Measurements from ENCODE around the gene PPP5C. TPM values are rescaled to one million over a fixed set of nuclear protein-coding genes. Genes with fewer than 3 reads are reported as not detected.
"Not testable (repeated sequence)": the region's sequence is repeated elsewhere in the genome, so short reads cannot be mapped to it uniquely, and the experiment has no call there.

Gene PPP5C

GRCh38 chr19:46435689-46436088 is 88.8 kb downstream of the PPP5C start:
- H2BK15ac ChIP-seq (replicated peaks; ENCODE audit: low read depth); H3K18ac ChIP-seq (ENCODE audit: low read length); H3K56ac ChIP-seq (ENCODE audit: low read length); H2BK5ac ChIP-seq (ENCODE audit: low read length); H3K79me2 ChIP-seq (ENCODE audit: control insufficient read depth, insufficient read depth, low read length); H3K4me1 ChIP-seq (ENCODE audit: control insufficient read depth, low read depth, low read length); DNase-seq; H4K5ac ChIP-seq (ENCODE audit: low read length); H3K4ac ChIP-seq (ENCODE audit: low read depth, low read length); H3K36me3 ChIP-seq (ENCODE audit: control insufficient read depth, insufficient read depth, low read length); H4K8ac ChIP-seq (ENCODE audit: low read depth, low read length); H3K23ac ChIP-seq (ENCODE audit: low read length); H3K9ac ChIP-seq (ENCODE audit: low read length); H3K27me3 ChIP-seq (ENCODE audit: insufficient read depth, low read length, poor library complexity); H3K79me1 ChIP-seq (ENCODE audit: low read length); H2AK5ac ChIP-seq (ENCODE audit: low read length); H3K4me3 ChIP-seq (ENCODE audit: low read length); H3K27ac ChIP-seq (ENCODE audit: low read depth, low read length); H3K4me2 ChIP-seq (ENCODE audit: low read length); H2BK120ac ChIP-seq (ENCODE audit: low read depth, low read length): not testable (repeated sequence)
- WGBS (ENCODE audit: extremely low coverage, insufficient coverage, low lambda C conversion rate), result no CpG with 5 or more reads among the region's 4 CpGs

Small RNA genes lying within 50 kb of the gene (small RNA-seq; reads per million reads assigned to genes)
- gene RNU6-924P (ENCODE audit: insufficient read depth), result not detected

Measured in mesendoderm (in vitro differentiated cells).